ENCODE results near the gene CIZ1. TPM values are rescaled to one million over a fixed set of nuclear protein-coding genes. Genes with fewer than 3 reads are reported as not detected.

Gene CIZ1
- total and polyA plus RNA-seq, 2 of the 13 experiments (the other 11 are each of a cell fraction or from before 2014, with no cell fraction given): 30.6 to 50.3 TPM

- H3K9ac ChIP-seq (ENCODE audit: insufficient read depth, low read depth, low read length): no peak overlapping the region
- H3K36me3 ChIP-seq (replicated peaks in 1 of 2; ENCODE audit: control insufficient read depth in 1 of 2, insufficient read depth in 2 of 2, low read length in 2 of 2): peaks cover 5 to 38% of the 10 kb centered on the region in 2 experiments; a peak in 3 of 5 replicates
- H3K4me1 ChIP-seq (ENCODE audit: insufficient read depth, low read length): peaks cover 31% of the 10 kb centered on the region
- WGBS (ENCODE audit: low lambda C conversion rate): 76% methylated on average over 14 of the region's 16 CpGs
- H4K20me1 ChIP-seq (ENCODE audit: insufficient read depth, low read length): peaks cover 4% of the 10 kb centered on the region; the same call in 1 of the 2 replicates
- no peak overlapping the region for H2AFZ ChIP-seq (ENCODE audit: low read length)
- intact Hi-C loops (cut with micrococcal nuclease; ENCODE audit: unreplicated experiment): no loop called here
- FAIRE-seq (peak; percentile 47), ATAC-seq (peak; percentile 18), DNase-seq (ENCODE audit: low spot score) (peak; percentile 57)
- peaks cover 23% of the 10 kb centered on the region for H3K79me2 ChIP-seq (ENCODE audit: insufficient read depth, low read length)
- peak overlapping the region in 1 of 3 experiments; percentile 99; a peak in 1 of 6 replicates for H3K4me3 ChIP-seq (replicated peaks in 1 of 3; ENCODE audit: insufficient read depth in 1 of 3, low read depth in 2 of 3, low read length in 3 of 3)
- peak overlapping the region; percentile 87 for H3K4me2 ChIP-seq (ENCODE audit: low read depth, low read length)
- no TSS peak for BruUV-seq (replicated peaks)
- CTCF ChIA-PET (ENCODE audit: low intra/inter-chr PET ratio, low total read pairs): interaction anchor here (0.6 kb wide), 1 partner anchor 66 kb away, joined by 3 read pairs; the partner anchor contains the start of gene CIZ1
- no peaks in the 10 kb centered on the region for H3K9me3 ChIP-seq (ENCODE audit: low read length)
- POLR2A ChIA-PET: interaction anchor here (0.6 to 3.0 kb wide), 5 partner anchors 9 to 73 kb away, joined by 3 to 11 read pairs (median 3); partner anchors contain the start of gene BBLN
- in situ Hi-C loops (cut with HindIII; ENCODE audit: extremely low pct_ligation_motif_present, low pct_unique_long_range_greater_than_20kb): no loop called here
- peak overlapping the region; percentile 40 for H3K27ac ChIP-seq (ENCODE audit: extremely low read length, insufficient read depth, low read length)
- H3K27me3 ChIP-seq (ENCODE audit: control insufficient read depth in 1 of 2, insufficient read depth in 2 of 2, low read length in 2 of 2): no peaks in the 10 kb centered on the region
- TF ChIP-seq GATAD2A (CRISPR knock-in tag; IDR thresholded peaks at IDR 0.05) (peak; percentile 36; the same call in 1 of the 2 replicates), GFI1 (CRISPR knock-in tag; IDR thresholded peaks at IDR 0.05; ENCODE audit: borderline replicate concordance) (no peak), SNRNP70 (IDR thresholded peaks at IDR 0.05; ENCODE audit: low read depth, low read length) (no peak), AKAP8 (CRISPR knock-in tag; IDR thresholded peaks at IDR 0.05) (peak; percentile 87; the same call in 1 of the 2 replicates), ZNF687 (CRISPR knock-in tag; IDR thresholded peaks at IDR 0.05) (peak; percentile 54), ZMYM3 (CRISPR knock-in tag; IDR thresholded peaks at IDR 0.05) (peak; percentile 27; the same call in 1 of the 2 replicates), HDAC6 (IDR thresholded peaks at IDR 0.05; ENCODE audit: low read depth, low read length) (no peak), STAG1 (CRISPR knock-in tag; IDR thresholded peaks at IDR 0.05) (peak; percentile 65), SALL1 (CRISPR knock-in tag; IDR thresholded peaks at IDR 0.05) (peak; percentile 36; the same call in 1 of the 2 replicates), SNAI1 (CRISPR knock-in tag; IDR thresholded peaks at IDR 0.05; ENCODE audit: borderline replicate concordance) (no peak), RXRB (CRISPR knock-in tag; IDR thresholded peaks at IDR 0.05; ENCODE audit: borderline replicate concordance) (no peak), PHF21A (CRISPR knock-in tag; IDR thresholded peaks at IDR 0.05) (no peak), HDAC2 (CRISPR knock-in tag; IDR thresholded peaks at IDR 0.05) (peak; percentile 30; the same call in 1 of the 2 replicates), TFE3 (CRISPR knock-in tag; IDR thresholded peaks at IDR 0.05) (0 out of 2 replicates have a peak, but pooled peaks have one; percentile 26), RAD21 (CRISPR knock-in tag; IDR thresholded peaks at IDR 0.05) (peak; percentile 57), POLR2A (IDR thresholded peaks at IDR 0.05; ENCODE audit: insufficient read depth in 1 of 2, low read depth in 2 of 2, low read length in 2 of 2) (0 out of 4 replicates have a peak, but pooled peaks of 1 of the 2 experiments have one; percentile 13), TARDBP (CRISPR knock-in tag; IDR thresholded peaks at IDR 0.05) (0 out of 2 replicates have a peak, but pooled peaks have one; percentile 37), IKZF5 (CRISPR knock-in tag; IDR thresholded peaks at IDR 0.05) (peak; percentile 50; the same call in 1 of the 2 replicates)
Measured at GRCh38 chr9:128124873-128125579, 66.3 kb downstream of the CIZ1 start.

Data from HepG2 (cell line).